HL-60 (cell line): ENCODE data around the gene XPR1.

Experiments used
- CTCF ChIP-seq: IDR thresholded peaks from one replicate; pipeline ENCODE4 v1.5.1; 2011; ENCODE audit warnings: low read length, control low read depth, inconsistent platforms; ENCODE audit not compliant: insufficient read depth
- GABPA ChIP-seq: IDR thresholded peaks from 2 replicates; pipeline ENCODE4 v1.6.1; 2012; ENCODE audit warnings: low read depth
- POLR2AphosphoS5 ChIP-seq: IDR thresholded peaks from 2 replicates; pipeline ENCODE4 v1.6.1; 2012; ENCODE audit warnings: low read depth
- REST ChIP-seq: IDR thresholded peaks from 2 replicates; pipeline ENCODE4 v1.6.1; 2012; ENCODE audit warnings: low read depth; ENCODE audit not compliant: insufficient replicate concordance

GRCh38 chr1:180742663-180743062, 110.8 kb downstream of the XPR1 start:
- TF ChIP-seq CTCF (no peak), REST (no peak), POLR2AphosphoS5 (no peak), GABPA (no peak)
